GDM1 (cell line): Measurements from ENCODE around the gene CPB2.

ENCODE experiments used
- DNase-seq: peaks from one replicate; lab custom pipeline; 2025; lab: John Stamatoyannopoulos, UW

The CPB2 gene

DNA sequence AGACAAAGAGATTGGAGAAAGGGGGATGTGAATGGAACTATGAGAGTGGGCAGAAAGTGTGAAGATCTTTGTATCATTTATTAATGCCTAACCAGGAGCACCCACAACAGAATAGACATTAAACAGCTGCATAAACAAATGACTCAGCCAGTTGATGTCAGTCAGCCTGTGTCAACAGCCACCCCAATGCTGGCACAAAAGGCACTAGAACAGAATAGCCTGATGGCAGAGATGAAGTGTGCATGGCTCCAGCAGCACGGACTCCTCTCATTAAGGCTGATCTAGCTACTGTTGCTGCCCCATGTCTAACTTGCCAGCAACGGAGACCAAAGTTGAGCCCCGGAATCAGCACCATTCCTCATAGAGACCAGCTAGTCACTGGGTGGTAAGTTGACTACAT is 7.8 kb downstream of the CPB2 start:
- no peak for DNase-seq

DNA sequence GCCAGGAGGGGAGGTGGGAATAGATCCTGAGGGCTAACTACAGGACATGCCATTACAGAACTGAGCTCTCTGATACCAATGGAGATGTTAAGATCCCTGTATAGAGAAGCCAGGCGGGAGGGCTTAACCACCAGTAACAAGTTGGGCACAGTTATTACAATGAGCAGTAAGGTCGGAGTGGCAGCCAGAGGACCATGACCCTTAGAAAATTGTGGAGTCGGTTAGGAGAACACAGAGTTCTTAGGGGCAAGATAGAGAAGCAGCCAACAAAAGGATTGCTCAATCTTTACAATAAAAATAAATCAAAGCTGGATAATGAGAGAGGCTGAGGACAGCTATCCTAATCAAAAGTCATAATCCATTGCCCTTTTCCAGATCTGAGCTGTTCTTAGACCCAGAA is 10.4 kb downstream of the CPB2 start:
- DNase-seq, result no peak

DNA sequence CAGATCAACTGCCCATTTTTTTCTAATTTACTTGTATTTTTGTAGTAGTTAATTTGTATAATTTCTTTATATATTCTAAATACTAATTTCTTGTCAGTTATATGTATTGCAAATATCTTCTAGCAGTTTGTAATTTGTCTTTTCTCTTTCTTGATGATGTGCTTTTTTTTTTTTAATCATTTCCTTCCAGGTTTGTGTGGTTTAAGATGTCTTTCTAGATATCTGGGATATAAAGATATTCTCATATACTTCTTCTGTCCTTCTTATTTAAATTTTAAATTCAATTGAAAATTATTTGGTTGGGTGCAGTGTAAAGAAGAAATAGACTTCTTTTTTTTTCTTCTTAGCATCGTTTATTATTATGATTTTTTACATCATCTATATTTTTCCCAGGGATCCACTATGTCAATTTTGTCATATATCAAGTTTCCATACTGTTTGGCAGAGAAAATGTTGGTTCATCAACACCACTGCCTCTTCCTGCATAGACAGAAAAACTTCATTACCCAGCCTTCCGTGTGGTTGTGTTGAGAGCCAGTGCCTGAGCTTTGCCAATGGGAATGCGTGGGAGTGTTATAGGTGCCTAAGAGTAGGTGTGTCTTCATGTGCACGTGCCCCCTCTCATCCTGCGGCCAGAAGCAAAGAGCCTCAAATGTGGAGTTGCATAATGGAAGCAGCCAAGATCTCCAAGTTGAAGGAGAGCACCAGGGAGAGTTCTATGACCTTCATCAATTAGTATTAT is 15.8 kb downstream of the CPB2 start:
- DNase-seq, result no peak

GRCh38 chr13:46087481-46087880 is 17.4 kb downstream of the CPB2 start:
- DNase-seq, result no peak

DNA sequence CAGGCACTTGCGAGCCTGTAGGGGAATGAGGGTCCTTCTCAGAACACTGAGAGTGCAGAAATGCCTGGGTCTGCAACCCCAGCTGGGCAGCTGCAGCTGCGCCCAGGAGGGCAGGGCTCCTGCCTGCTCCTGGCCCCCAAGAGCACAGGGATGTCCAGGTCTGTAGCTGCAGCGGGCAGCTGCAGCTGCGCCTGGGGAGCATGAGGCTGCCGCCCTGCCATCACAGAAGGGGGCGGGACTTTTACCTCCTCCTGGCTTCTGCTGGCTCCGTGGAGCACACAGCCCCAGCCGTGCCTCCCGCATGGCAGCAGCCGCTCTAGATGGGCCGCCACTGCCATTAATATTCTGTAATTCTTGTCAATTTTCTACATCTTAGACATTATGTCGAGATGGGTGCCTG is 17.8 kb downstream of the CPB2 start:
- no peak for DNase-seq

GRCh38 chr13:46086421-46086922 is 18.4 kb downstream of the CPB2 start:
- DNase-seq, result no peak

- DNase-seq, result no peak
These were observed 19.1 kb downstream of the CPB2 start for GRCh38 chr13:46085737-46086136.

GRCh38 chr13:46082324-46082723 is 22.5 kb downstream of the CPB2 start:
- no peak for DNase-seq

- DNase-seq, result no peak
These were observed 25.1 kb downstream of the CPB2 start for GRCh38 chr13:46079770-46080169.

DNA sequence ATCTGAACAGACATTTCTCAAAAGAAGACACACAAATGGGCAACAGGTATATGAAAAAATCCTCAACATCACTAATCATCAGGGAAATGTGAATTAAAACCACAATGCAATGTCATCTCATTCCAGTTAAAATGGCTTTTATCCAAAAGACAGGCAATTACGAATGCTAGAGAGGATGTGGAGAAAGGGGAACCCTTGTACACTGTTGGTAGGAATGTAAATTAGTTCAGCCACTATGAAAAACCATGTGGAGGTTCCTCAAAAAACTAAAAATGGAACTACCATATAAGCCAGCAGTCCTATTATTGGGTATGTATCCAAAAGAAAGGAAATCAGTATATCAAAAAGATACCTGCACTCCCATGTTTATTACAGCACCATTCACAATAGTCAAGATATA is 27.6 kb downstream of the CPB2 start:
- peak; percentile 39 for DNase-seq

DNA sequence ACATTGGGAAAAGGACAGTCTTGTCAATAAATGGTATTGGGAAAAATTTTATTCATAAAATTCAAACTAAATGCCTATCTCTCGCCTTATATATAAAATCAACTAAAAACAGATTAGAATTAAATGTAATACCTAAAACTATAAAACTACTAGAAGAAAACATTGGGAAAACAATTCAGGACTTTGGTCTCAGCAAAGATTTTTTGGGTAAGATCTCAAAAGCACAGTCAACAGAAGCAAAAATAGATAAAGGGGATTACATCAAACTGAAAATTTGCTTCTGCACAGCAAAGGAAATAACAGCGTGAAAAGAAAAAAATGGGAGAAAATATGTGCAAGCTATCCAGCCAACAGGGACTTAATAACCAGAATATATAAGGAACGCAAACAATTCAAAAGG is 28.0 kb downstream of the CPB2 start:
- no peak for DNase-seq

GRCh38 chr13:46075811-46076210 is 29.0 kb downstream of the CPB2 start:
- no peak for DNase-seq

- no peak for DNase-seq
These were observed 33.1 kb downstream of the CPB2 start for GRCh38 chr13:46071590-46072249.

GRCh38 chr13:46063292-46063691 is 41.5 kb downstream of the CPB2 start:
- no peak for DNase-seq

- DNase-seq, result no peak
These were observed 42.6 kb downstream of the CPB2 start for GRCh38 chr13:46062185-46062584.

DNA sequence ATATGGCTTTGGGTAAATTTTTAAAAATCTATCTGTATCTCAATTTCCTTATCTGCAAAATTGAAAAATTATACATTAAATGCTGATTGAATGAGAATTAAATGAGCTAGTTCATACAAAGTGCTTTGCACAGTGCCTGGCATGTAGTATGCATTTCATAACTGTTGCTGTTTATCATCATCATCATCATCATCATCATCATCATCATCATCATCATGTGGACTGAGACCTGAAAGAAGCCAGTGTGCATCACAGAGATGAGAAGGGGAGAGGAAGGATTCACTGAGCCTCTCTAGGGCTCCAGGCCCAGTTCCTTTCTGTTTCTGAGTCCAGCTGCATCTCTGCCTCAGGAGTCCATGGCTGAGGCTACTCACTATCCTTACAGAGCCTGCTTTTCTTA is 45.4 kb downstream of the CPB2 start:
- DNase-seq, result no peak

DNA sequence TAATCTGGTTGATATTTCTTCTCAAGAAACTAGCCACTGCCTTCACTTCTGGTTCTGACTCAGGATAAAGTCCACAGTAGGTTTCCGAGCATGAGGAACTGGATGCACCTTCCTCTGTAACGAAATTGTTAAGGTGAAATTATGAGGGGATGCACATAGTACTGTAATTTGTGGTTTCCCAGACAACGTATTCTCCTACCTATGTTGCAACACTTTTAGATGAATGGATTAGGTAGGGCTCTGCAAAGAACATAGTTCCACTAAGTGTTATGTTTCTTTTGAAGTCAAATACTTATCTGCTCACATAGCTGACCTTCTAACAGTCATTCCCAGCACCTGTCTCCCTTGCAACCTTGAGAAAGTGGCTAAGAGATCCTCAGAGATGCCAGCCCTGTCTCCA is 46.6 kb downstream of the CPB2 start:
- no peak for DNase-seq

DNA sequence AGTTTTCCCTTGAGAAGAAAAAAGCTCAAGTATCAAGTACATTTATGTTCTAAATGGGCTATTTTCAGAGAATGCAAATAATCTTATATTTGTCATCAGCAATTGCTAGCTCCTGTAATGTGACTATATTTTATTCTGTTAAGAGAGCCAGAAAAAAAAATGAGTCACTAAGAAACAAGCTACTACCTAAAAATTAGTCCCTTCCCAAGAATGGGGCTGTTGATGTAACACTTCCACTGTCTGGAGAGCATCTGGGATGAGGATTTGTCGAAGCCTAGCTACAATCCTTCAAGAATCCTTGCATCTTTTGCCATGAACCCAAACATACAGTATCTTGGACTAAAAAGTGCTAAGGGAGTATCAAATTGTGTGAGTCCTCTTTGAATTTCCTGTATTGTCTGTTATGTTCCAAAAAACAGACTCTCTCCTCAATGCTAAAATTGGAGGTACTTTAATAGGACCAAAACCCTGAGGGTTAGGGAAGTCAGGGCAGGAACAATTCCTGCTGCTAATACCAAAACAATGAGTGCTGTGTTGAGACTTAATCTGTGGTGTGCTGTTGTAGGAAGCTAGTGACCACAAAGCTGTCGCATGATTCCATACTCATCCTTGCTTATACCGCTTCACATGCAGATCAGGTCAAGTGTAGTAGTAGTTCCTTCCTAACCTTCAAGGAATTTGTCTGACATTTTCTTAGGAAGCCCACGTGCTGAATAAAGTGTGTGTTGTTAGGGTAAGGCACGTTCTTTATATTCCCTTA is 47.4 kb downstream of the CPB2 start:
- peak; percentile 46 for DNase-seq

DNA sequence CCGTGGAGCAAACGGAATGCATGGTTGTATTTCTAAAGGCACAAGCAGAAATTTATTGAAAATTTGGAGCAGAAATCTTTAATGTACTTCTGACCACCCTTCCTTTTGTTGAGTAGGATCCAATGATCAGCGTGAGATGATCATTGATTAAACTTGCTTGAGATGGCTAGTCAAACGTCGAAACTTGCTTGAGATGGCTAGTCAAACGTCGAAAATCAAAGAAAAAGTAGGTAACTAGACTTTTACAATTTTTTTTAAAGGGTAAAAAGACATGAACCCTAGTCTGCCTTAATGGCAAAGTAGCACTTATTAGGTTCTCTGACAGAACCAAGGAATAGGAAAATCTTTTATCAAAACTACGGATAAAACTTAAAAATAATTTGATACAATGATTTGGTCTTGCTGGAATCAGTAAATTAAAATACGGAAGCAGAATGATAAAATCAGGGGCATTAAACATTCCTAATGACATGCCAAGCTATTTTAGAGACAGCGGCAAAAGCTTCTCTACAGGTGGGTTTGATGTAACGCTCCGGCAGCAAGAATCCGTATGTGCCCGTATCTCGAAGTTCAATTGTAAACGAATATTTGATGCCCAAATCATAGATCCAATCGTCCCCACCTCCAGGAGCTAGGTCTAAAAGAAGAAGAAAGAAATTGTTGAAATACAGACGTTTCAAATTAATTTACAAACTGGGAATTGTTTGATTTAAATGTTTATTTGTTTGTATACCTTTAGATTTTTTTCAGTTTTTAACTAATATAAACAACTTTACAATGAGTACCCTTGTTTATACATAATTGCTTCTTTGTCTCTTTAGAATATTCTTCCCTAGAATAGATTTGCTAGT is 51.4 kb downstream of the CPB2 start:
- DNase-seq, result no peak

DNA sequence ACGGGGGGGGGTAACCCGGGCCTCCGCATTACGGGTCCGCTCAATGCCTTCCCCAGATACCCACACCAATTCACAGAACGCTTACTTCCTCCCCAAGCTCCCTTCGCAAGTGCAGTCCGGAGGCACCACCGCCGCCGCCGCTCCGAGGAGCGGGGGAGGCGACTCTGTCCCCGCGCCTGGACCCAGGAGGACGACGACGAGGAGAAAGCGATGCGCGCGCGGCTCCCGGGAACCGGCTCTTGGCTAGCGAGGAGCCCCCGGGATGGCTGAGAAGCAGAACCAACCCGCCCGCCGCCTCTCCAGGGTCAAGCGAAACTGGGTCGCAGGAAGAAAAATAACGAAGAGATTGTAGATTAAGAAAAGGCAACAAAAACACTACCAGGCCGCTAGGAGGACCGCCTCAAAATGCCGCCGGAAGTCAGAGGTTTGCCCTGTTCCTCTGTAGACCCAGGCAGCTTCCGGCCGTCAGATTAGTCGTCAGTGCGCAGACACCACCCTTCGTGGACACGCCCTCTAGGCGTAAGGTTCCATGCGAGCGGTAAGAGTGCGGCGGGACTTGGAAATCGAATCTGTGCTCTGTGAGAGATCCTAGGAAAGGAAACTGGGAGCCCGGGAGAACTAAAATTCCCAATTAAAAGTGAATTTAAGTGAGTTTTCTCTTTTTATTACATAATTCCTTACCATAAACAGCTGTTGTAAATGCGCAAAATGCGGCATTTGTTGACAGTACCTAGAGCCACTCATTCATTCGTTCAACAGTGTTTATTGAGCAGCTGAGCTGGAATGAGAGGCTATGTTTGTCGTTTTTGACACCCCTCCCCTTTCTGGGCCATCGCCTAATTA is 52.3 kb downstream of the CPB2 start, which contains the start of gene ZC3H13:
Gene ZC3H13, minus strand, starts transcription at position 428 of the 843 bp plus-strand sequence. CDS start 7,239 bp downstream, outside the sequence.
- DNase-seq, result peak; percentile 91

DNA sequence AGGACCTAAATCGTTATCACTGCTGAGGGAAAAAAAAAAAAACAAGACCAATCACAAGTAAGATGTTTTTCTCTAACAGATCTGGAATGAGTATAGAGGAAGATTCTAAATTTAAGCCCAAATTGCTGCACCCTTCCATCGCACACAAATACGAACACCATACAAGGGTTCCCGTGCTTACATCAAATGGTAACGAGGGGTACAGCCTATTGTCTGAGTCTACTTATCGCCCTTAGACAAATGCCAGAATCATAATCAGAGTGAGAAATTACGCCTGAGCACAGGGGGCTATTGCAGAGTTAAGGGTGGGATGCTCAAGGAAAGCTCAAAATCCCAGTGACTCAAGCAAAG is 52.9 kb downstream of the CPB2 start:
- no peak for DNase-seq
